Fibroblast of skin of abdomen (primary cell): ENCODE measurements around the gene QSOX1.
"Not testable (repeated sequence)": the region's sequence is repeated elsewhere in the genome, so short reads cannot be mapped to it uniquely, and the experiment has no call there.

Source experiments
- DNase-seq: peaks from one replicate; pipeline ENCODE4 v3.0.0-alpha.2; 2013

QSOX1 gene

DNA sequence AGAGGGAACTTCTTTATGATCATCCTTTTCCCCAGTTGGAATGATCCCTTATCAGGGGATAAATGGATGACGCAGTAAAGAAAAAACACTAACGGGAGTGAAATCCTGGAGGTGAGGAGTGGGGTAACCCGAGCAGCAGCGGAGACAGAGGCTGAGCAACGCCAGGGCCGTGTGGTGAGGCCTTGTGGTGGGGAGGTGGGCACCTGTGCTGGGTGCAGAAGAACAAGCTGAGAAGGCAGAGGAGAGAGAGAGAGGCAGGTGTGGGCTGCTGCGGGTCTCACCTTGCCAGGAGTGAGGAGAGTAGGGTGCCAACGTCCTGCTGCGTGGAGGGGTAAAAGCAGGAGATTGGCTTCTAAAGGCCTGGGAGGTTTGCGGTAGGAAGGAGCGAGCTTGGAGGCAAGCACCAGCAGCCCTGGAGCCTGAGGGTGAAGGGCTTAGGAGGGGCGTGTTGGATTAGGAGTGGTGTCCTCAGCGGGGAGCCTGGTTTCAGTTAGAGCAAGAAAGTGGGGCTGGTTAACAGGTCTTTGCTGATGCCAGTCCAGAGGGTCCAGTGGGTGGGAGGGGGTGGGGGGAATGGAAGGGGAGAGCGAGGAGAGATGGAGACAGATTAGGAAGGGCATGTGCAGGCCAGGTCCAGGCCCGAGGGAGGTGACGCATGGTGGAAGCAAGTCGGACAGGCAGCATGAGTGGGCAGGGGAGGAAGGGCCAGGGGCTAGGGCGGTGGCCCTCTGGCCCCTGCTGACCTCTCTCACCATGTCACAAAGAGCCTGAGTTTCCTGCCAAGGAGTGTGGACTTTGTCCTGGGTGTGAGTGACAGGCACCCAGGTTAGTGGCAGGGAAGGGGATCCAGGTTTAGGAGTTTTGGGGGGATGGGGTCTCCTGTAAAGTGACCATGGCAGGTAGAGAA lies 38.7 kb downstream of the QSOX1 start:
- no peak for DNase-seq

GRCh38 chr1:180194048-180194425 lies 39.4 kb downstream of the QSOX1 start:
- DNase-seq, result no peak

DNA sequence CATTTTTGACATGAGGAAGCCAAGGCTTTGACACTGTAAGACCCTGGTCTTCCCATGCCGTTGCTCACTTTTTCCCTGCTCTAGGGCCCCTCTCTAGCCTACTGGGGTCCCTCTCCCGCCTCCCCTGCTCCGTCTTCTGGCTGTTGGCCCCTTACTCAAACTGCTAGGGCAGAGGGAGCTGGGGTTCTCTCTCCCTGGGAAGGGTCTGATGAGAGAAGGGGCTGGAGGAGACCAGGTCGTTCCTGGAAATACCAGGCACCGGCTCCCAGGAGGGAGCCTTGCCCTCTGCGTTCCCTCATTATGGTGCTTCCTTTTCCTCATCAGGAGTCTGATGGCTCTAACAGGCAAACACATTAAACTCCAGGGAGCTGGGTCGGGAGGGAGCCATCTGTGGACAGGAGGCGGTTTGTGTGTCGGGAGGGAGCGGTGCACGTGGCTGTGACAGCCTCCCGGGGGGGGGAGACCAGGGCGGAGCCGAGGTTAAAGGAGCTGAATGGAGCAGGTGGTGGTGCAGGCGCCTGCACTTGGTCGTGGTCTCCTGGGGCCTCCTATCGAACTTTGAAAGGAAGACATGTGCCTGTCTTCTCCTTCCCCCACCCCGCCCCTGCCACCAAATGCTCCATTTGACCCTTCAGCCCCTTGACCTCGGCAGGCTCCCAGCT lies 40.0 kb downstream of the QSOX1 start:
- no peak for DNase-seq

- DNase-seq, result no peak
Observed at GRCh38 chr1:180195401-180195800, 40.7 kb downstream of the QSOX1 start.

GRCh38 chr1:180195916-180196315 lies 41.2 kb downstream of the QSOX1 start:
- DNase-seq, result no peak

- no peak for DNase-seq
Observed at GRCh38 chr1:180196436-180197003, 41.9 kb downstream of the QSOX1 start.

GRCh38 chr1:180197231-180197630 lies 42.6 kb downstream of the QSOX1 start:
- DNase-seq, result no peak

DNA sequence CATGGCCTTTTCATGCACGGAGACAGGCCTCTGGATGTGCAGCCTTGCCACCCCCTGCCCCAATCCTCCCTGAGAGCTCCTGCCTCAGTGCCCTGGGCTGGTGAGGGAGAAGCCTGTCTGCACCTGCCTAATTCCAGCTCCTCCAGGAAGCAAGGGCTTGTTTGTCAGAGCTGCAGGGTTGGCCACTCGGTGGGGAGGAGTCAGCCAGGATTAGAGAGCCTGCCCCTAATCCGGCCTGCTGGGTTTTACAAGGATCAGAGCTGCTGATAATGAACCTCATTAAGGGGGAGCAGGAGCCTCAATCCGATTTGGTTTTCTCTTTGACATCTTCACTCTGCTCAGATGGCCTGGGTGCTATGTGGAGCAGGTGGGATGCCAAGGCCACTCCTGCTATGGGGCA lies 43.5 kb downstream of the QSOX1 start:
- no peak for DNase-seq

GRCh38 chr1:180198611-180199010 lies 43.9 kb downstream of the QSOX1 start:
- DNase-seq, result no peak

GRCh38 chr1:180199018-180199417 lies 44.3 kb downstream of the QSOX1 start:
- no peak for DNase-seq

- no peak for DNase-seq
Observed at GRCh38 chr1:180201451-180202200, 47.0 kb downstream of the QSOX1 start.

DNA sequence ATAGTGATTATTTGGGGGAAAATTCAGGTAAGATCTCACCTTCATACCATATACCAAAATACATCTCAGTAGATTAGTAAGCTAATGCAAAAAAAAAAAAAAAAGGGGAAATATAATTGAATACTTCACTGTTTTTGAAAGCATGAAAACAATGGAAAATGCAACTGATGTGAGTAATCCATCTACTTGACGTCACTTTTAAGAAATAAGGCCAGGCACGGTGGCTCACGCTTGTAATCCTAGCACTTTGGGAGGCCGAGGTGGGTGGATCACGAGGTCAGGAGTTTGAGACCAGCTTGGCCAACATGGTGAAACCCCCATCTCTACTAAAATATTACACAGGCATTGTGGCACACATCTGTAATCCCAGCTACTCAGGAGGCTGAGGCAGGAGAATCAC lies 47.9 kb downstream of the QSOX1 start:
- not testable (repeated sequence) for DNase-seq

GRCh38 chr1:180204231-180204630 lies 49.6 kb downstream of the QSOX1 start:
- DNase-seq, result no peak

GRCh38 chr1:180206581-180206980 lies 51.9 kb downstream of the QSOX1 start:
- no peak for DNase-seq

- DNase-seq, result no peak
Observed at GRCh38 chr1:180208264-180208663, 53.6 kb downstream of the QSOX1 start.

- no peak for DNase-seq
Observed at GRCh38 chr1:180210008-180210620, 55.4 kb downstream of the QSOX1 start.

DNA sequence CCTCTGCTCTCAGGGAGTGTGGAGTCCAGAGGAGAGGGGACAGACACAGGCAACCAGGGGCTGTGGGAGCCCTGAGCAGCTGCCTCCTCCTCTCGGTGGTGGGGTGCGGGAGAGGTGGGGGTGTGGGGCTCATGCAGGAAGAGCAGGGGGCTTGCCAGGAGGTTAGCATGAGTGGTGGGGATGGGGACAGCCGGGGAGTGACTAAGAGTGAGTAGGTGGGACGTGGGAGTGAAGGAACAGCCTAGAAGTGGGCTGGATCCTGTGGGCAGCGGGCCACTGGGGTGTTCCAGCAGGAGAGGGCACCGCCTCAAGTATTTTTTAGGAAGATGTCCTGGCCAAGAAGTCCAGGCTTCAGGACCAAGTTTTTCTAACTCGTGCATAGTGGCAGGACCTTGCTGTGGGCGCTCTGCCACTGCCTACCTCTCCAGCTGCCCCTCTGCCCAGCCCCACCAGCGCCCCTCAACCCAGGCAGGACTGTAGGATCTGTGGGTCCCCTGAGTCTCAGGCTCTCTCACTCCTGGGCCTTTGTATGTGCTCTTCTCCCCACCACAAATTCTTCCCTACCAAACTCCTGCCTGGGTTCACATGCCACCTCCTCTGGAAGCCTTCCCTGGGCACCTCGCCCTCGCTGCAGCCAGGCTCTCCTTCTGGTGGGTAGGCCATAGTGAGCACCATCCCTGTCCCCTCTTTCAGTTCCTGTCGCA lies 56.6 kb downstream of the QSOX1 start:
- no peak for DNase-seq

- DNase-seq, result no peak
Observed at GRCh38 chr1:180211860-180212229, 57.2 kb downstream of the QSOX1 start.

- DNase-seq, result no peak
Observed at GRCh38 chr1:180213401-180214170, 58.9 kb downstream of the QSOX1 start.

GRCh38 chr1:180215856-180216625 lies 61.4 kb downstream of the QSOX1 start:
- no peak for DNase-seq
